ENCODE data around the gene TBC1D1.

TBC1D1 gene

DNA sequence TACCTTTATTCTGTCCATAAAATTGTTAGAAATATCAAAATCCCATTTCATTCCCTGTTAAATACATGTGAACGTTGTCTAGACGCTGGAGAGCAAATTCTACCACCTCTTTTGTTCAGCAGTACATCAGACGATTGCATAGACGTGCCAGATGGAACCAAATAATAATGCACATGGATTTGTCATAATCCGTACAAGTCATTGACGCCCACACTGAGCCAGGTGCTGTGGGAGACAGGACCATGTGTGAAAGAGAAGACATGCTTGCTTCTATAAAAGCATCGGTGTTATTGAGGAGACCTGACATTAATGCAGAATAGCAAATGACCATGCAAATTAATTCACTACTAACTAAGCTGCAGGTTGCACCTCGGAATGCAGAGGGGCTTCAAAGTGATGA lies 244.3 kb downstream of the TBC1D1 start:
- H3K27ac ChIP-seq = no peak overlapping the region
- no peak for TF ChIP-seq ZFX (IDR thresholded peaks at IDR 0.05)
- TF ChIP-seq, protein P1, sequence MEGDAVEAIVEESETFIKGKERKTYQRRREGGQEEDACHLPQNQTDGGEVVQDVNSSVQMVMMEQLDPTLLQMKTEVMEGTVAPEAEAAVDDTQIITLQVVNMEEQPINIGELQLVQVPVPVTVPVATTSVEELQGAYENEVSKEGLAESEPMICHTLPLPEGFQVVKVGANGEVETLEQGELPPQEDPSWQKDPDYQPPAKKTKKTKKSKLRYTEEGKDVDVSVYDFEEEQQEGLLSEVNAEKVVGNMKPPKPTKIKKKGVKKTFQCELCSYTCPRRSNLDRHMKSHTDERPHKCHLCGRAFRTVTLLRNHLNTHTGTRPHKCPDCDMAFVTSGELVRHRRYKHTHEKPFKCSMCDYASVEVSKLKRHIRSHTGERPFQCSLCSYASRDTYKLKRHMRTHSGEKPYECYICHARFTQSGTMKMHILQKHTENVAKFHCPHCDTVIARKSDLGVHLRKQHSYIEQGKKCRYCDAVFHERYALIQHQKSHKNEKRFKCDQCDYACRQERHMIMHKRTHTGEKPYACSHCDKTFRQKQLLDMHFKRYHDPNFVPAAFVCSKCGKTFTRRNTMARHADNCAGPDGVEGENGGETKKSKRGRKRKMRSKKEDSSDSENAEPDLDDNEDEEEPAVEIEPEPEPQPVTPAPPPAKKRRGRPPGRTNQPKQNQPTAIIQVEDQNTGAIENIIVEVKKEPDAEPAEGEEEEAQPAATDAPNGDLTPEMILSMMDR (conservative IDR thresholded peaks at IDR 0.05) = no peak

DNA sequence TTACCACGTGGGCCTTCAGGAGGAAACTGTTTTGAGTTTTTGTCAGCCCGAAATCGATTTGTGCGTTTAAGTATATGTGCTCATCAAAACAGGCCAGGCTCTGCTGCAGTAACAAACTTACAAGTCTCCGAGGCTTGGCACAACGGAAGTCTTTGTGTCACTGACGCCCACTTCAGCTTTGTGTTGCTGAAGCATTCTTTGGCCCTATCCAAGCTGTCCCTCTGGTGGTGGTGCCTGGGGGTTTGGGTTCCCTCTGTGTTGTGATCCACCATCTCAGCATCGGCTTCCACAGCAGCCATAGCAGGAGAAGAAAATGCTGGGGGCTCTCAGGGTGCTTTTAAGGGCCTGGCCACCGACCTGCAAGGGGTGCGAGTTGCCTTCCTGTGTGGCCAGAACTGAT lies 245.7 kb downstream of the TBC1D1 start:
- no peak overlapping the region for H3K27ac ChIP-seq

DNA sequence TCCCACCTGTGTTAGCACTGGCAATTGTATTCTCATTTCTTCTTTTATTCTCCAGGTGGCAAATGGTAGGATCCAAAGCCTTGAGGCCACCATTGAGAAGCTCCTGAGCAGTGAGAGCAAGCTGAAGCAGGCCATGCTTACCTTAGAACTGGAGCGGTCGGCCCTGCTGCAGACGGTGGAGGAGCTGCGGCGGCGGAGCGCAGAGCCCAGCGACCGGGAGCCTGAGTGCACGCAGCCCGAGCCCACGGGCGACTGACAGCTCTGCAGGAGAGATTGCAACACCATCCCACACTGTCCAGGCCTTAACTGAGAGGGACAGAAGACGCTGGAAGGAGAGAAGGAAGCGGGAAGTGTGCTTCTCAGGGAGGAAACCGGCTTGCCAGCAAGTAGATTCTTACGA lies 246.2 kb downstream of the TBC1D1 start:
- TF ChIP-seq, protein P1 (conservative IDR thresholded peaks at IDR 0.05) = no peak
- no peak for TF ChIP-seq ZFX (IDR thresholded peaks at IDR 0.05)
- no peak overlapping the region for H3K27ac ChIP-seq

More for the DNA sequence above, 245.7 kb downstream of the TBC1D1 start:
- no peak for TF ChIP-seq ZFX (IDR thresholded peaks at IDR 0.05)
- TF ChIP-seq, protein P1 (conservative IDR thresholded peaks at IDR 0.05) = no peak

DNA sequence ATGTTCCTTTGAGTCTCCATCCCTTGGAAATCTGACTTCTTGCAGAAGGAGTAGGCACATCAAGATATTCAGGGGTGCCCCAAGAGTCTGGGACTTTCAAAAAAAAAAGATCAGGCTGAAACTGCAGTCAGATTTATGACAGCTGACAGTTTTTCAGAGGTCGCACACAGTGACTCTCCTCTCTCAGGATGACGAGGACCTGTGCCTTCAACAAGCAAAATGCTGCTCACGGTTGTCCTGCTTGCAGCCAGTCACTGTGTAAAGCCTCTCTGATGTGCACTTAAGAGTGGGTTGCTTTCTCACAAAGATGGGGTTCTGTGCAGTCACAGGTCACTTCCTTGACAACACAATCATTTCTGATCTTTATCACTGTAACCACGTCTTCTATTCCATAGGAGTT lies 247.5 kb downstream of the TBC1D1 start:
- TF ChIP-seq ZFX (IDR thresholded peaks at IDR 0.05) = no peak
- TF ChIP-seq, protein P1 (conservative IDR thresholded peaks at IDR 0.05) = no peak
- H3K27ac ChIP-seq = no peak overlapping the region

DNA sequence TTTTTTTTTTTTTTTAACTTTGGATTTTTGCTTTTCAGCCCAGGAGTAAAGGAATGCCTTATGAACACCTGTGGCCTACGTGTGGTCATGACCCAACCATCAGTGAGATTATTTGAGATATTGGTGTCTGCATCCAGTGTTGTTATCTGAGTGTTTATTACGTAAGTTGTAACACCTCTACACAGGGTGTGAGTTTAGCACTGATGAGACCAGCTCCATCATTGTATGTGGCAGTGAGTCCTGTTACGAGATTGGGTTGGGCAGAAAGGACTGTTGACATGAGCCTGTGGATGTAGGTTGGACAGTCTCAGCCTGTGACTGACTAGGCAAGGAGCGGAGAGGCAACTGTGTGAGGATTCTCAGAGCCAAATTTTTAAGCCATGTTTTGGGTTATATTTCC lies 248.3 kb downstream of the TBC1D1 start:
- H3K27ac ChIP-seq = no peak overlapping the region
- TF ChIP-seq, protein P1 (conservative IDR thresholded peaks at IDR 0.05) = no peak
- no peak for TF ChIP-seq ZFX (IDR thresholded peaks at IDR 0.05)

DNA sequence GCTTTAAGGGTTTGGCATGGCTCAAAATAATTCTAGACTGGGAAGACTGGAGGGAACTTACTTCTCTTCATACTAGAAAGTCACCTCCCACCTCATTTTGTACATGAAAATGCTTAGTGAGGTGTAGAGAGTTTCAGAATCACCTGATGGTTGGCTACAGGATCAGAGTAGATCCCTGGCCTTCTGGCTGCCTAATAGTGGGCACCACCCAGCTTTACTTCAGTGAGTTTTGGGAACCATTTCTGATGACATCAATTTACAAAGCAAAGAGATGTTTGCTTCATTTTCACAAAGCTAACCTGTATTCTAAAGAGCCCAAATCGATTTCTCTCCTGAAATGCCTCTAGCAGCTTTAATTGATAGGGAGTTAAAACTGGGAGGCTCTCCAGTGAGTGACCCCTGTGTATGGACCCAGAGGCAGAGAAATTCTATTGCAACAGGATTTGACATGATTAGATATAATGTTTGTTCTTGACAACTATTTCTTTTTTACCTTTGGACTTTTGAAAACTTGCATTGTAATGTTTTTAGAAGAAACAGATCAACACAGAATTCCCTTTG lies 249.8 kb downstream of the TBC1D1 start:
- no peak overlapping the region for H3K27ac ChIP-seq
- TF ChIP-seq ZFX (IDR thresholded peaks at IDR 0.05) = no peak
- TF ChIP-seq, protein P1 (conservative IDR thresholded peaks at IDR 0.05) = no peak

DNA sequence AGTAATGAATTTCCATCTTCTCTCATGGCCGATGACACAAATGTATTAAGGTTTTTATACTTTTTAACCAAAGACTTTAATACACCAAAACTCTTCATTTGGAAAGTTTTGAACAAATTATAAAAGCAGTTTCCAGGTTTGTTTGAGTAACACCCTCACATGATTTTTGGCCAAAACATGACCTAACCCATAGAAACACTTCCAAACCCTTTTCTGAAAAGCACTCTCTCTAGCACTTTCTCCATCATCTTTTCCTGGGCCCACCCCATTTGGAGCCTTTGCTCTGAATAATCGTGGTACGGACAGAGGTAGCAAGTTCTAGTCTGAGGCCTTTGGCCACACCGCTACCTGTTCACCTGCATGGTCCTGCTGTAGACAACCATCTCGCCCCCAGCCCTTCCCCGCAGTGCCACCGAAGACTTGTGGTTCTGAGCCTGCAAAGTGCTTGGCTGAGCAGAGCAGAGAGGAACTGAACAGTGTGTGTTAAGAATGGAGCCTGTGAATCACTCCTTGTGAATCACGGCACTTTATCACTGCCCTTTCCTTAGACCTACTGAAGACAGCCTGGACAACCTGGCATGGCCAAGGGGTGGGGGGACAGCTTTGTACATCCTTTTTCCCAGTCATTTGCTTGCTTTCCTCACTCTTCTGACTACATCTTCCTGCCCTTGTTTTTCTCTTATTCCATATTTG lies 251.1 kb downstream of the TBC1D1 start:
- TF ChIP-seq ZFX (IDR thresholded peaks at IDR 0.05) = no peak
- TF ChIP-seq, protein P1 (conservative IDR thresholded peaks at IDR 0.05) = no peak
- H3K27ac ChIP-seq = no peak overlapping the region
